BJ (cell line): Measurements from ENCODE around the gene SPAG5. TPM values are rescaled to one million over a fixed set of nuclear protein-coding genes. Genes with fewer than 3 reads are reported as not detected.

ENCODE experiments used
- CTCF ChIA-PET: fragments of 350-600 bp; formaldehyde crosslinking; extraction: SDS; loops from one replicate; lab custom pipeline; 2021; ENCODE audit warnings: antibody characterized with exemption, inconsistent platforms; lab: Yijun Ruan, JAX
- POLR2A ChIA-PET: fragments of 300-600 bp; sonication (Branson Sonifier 250); formaldehyde crosslinking; extraction: SDS; loops from one replicate; lab custom pipeline; 2021; ENCODE audit warnings: antibody characterized with exemption; lab: Charles Lee
- DNase-seq: peaks from one replicate; pipeline ENCODE4 v3.0.0-alpha.2; 2011; ENCODE audit warnings: low read depth
- H3K27me3 ChIP-seq: 2 replicates; pipeline ENCODE4 v1.6.0; 2011; ENCODE audit warnings: low read length; ENCODE audit not compliant: control insufficient read depth, insufficient read depth
- H3K36me3 ChIP-seq: 2 replicates; pipeline ENCODE4 v1.5.1; 2011; ENCODE audit warnings: low read length; ENCODE audit not compliant: control insufficient read depth, insufficient read depth
- H3K4me3 ChIP-seq: 2 replicates; pipeline ENCODE4 v1.5.1; 2011; ENCODE audit warnings: low read depth, mild to moderate bottlenecking, control low read depth, low read length
- polyA plus RNA-seq: library from polyadenylated mRNA; depleted of rRNA; stranded (reverse); fragments of >200 nt; gene quantifications from 2 replicates; pipeline ENCODE4 v1.2.3, GENCODE V29; 2011
- TF ChIP-seq, protein P1 (sequence below): IDR thresholded peaks from 2 replicates; pipeline ENCODE4 v1.5.1; 2011; ENCODE audit warnings: low read depth, mild to moderate bottlenecking, control low read depth, inconsistent platforms, low read length, moderate library complexity; ENCODE audit not compliant: insufficient read depth

The SPAG5 gene
- polyA plus RNA-seq, 1 experiment: 41.3 TPM

DNA sequence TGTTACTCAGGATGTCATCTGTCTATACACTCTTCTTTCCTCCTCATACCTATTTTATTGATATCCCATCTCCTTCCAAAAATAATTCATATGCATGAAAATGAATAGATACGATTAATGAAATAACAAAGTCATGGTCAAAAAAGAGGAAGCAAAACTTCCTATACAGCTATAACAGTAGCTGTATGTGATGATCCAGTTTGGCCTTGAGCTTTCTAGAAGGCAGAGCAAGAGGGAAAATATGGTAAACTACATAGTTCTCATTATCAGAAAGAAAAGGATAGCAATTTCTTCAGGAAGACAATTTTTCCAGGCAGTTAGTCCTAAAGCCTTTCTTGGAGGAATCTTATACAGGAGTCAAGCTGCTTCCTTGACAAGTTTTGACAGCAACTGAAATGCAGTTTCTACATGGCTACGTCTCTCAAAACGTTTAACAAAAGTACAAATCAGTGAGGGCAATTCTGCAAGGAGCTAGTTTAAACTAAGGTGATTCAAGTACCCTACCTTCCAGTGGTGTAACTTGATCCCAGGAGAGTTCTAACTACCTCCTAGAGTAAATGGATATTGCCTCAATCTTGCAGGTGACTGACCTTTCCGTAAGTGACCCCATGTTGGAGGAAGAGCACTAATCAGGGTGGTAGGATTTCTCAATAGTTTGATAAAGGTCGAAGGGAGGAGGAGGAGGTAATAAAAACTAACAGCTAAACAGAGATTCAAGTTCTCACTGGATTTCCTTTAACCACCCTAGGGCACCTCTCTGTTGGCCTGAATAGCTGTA, 1.0 kb downstream of the SPAG5 start:
- no peak for DNase-seq
- TF ChIP-seq, protein P1, sequence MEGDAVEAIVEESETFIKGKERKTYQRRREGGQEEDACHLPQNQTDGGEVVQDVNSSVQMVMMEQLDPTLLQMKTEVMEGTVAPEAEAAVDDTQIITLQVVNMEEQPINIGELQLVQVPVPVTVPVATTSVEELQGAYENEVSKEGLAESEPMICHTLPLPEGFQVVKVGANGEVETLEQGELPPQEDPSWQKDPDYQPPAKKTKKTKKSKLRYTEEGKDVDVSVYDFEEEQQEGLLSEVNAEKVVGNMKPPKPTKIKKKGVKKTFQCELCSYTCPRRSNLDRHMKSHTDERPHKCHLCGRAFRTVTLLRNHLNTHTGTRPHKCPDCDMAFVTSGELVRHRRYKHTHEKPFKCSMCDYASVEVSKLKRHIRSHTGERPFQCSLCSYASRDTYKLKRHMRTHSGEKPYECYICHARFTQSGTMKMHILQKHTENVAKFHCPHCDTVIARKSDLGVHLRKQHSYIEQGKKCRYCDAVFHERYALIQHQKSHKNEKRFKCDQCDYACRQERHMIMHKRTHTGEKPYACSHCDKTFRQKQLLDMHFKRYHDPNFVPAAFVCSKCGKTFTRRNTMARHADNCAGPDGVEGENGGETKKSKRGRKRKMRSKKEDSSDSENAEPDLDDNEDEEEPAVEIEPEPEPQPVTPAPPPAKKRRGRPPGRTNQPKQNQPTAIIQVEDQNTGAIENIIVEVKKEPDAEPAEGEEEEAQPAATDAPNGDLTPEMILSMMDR: no peak
- H3K27me3 ChIP-seq: no peaks in the 10 kb centered on the region
- CTCF ChIA-PET: interaction anchor here (5.5 kb wide), 1 partner anchor 15 kb away, joined by 35 read pairs; the partner anchor contains the start of gene RSKR
- peak overlapping the region; percentile 65 for H3K4me3 ChIP-seq
- POLR2A ChIA-PET: interaction anchor here (1.0 kb wide), 1 partner anchor 9 kb away, joined by 3 read pairs; no protein-coding TSS in a partner anchor
- no peaks in the 10 kb centered on the region for H3K36me3 ChIP-seq

DNA sequence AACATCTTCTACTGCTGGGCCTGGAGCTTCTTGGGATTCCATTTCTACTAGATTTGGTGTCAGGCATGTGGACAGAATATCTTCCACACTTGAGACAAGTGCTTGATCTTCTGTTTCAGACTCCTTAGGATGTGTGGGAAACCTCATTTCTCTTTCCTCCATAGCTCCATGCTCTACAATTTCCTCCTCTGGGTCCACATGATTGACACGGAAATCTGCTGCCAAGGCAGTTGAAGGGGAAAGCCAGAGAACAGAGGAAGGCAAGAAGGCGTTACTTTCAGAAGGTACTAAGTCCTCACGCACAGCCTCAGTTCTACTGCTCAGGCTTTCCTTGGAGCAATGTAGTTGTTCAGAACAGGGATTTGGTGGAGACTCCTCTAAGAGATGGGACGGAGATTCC, 6.6 kb downstream of the SPAG5 start:
- TF ChIP-seq, protein P1: no peak
- Histone ChIP-seq H3K27me3 (no peaks in the 10 kb centered on the region), H3K4me3 (no peak overlapping the region), H3K36me3 (peaks cover 2% of the 10 kb centered on the region; the same call in 1 of the 2 replicates)
- ChIA-PET CTCF (no interaction called here), POLR2A (no interaction called here)
- no peak for DNase-seq

- POLR2A ChIA-PET: no interaction called here
Observed at GRCh38 chr17:28585851-28586250, 13.0 kb downstream of the SPAG5 start.

DNA sequence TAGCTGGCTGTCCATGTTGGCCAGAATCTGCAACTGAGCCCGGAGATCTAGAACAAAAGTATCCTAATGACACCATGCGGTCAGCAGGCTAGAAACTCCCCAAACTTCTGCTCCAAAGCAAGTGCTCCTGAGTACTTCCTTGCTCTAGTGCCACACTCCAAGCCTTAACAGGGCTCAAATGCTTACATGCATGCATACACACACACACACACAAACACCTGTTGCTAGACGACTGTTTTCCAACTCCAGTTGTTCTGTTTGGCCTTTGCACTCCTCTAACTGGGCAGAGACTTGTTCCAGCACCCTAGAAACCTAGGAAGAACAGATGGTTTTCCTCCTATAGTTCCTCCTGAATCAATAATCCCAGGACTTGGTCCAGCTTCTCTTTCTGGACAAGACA, 14.4 kb downstream of the SPAG5 start:
- ChIA-PET POLR2A (no interaction called here), CTCF (interaction anchor here (1.5 kb wide), 1 partner anchor 31 kb away, joined by 6 read pairs; the partner anchor contains the start of gene UNC119)
- H3K36me3 ChIP-seq: peaks cover 7% of the 10 kb centered on the region; the same call in 1 of the 2 replicates
- H3K4me3 ChIP-seq: no peak overlapping the region
- TF ChIP-seq, protein P1: no peak
- no peaks in the 10 kb centered on the region for H3K27me3 ChIP-seq
- no peak for DNase-seq

More at GRCh38 chr17:28585851-28586250, 13.0 kb downstream of the SPAG5 start:
- Histone ChIP-seq H3K27me3 (no peaks in the 10 kb centered on the region), H3K4me3 (no peak overlapping the region), H3K36me3 (peaks cover 3% of the 10 kb centered on the region; the same call in 1 of the 2 replicates)
- DNase-seq: no peak
- CTCF ChIA-PET: no interaction called here
- TF ChIP-seq, protein P1: no peak

DNA sequence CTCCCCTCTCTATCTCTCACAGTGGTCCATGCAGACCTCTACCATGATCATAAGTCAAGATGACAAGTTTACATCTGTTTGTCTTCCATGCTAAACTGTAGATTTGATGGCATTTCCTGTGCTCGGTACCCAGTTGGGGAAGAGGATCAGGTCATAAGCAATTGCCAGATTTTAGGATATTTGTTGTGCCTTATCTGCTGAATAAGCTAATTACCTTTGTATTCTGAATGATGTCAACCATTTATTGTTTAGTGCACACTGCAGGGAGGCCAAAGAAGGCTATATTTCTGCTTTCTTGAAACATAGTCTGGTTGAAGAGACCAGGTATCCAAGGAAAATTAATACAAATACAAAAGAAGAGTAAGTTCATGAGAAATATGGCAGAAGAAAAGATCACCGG, 16.3 kb downstream of the SPAG5 start:
- H3K36me3 ChIP-seq: peaks cover 13% of the 10 kb centered on the region
- ChIA-PET POLR2A (no interaction called here), CTCF (no interaction called here)
- H3K27me3 ChIP-seq: no peaks in the 10 kb centered on the region
- H3K4me3 ChIP-seq: no peak overlapping the region
- TF ChIP-seq, protein P1: no peak
- no peak for DNase-seq
